ENCODE measurements around the gene CST8. TPM values are rescaled to one million over a fixed set of nuclear protein-coding genes. Genes with fewer than 3 reads are reported as not detected.

The CST8 gene, protein sequence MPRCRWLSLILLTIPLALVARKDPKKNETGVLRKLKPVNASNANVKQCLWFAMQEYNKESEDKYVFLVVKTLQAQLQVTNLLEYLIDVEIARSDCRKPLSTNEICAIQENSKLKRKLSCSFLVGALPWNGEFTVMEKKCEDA
- total RNA-seq, result not detected

GRCh38 chr20:23490817-23491216, at the start of gene CST8:
Gene CST8 (plus strand): TSS chr20:23491117. CDS start chr20:23491668, 551 bp downstream.
- no peak within 1 kb of the TSS for H3K27ac ChIP-seq
- no peak for DNase-seq (ENCODE audit: low spot score in 2 of 2)
- no peak within 1 kb of the TSS for H3K4me3 ChIP-seq
- H3K27me3 ChIP-seq, result no peaks in the 10 kb centered on the region
- TF ChIP-seq EP300 (IDR thresholded peaks at IDR 0.05) (no peak), POLR2A (IDR thresholded peaks at IDR 0.05) (no peak), POLR2AphosphoS5 (IDR thresholded peaks at IDR 0.05) (no peak)
- TF ChIP-seq, protein P1, sequence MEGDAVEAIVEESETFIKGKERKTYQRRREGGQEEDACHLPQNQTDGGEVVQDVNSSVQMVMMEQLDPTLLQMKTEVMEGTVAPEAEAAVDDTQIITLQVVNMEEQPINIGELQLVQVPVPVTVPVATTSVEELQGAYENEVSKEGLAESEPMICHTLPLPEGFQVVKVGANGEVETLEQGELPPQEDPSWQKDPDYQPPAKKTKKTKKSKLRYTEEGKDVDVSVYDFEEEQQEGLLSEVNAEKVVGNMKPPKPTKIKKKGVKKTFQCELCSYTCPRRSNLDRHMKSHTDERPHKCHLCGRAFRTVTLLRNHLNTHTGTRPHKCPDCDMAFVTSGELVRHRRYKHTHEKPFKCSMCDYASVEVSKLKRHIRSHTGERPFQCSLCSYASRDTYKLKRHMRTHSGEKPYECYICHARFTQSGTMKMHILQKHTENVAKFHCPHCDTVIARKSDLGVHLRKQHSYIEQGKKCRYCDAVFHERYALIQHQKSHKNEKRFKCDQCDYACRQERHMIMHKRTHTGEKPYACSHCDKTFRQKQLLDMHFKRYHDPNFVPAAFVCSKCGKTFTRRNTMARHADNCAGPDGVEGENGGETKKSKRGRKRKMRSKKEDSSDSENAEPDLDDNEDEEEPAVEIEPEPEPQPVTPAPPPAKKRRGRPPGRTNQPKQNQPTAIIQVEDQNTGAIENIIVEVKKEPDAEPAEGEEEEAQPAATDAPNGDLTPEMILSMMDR (IDR thresholded peaks at IDR 0.05), result no peak
- no peaks in the 10 kb centered on the region for H3K36me3 ChIP-seq
- H3K4me1 ChIP-seq, result no peaks in the 10 kb centered on the region
- 100% methylated on average over 2 of the region's 5 CpGs for WGBS
- H3K9me3 ChIP-seq, result no peaks in the 10 kb centered on the region

GRCh38 chr20:23441850-23442313, 49.0 kb upstream of the CST8 start:
- peaks cover under 1% of the 10 kb centered on the region for H3K4me1 ChIP-seq
- H3K9me3 ChIP-seq, result no peaks in the 10 kb centered on the region
- H3K4me3 ChIP-seq, result no peak overlapping the region
- DNase-seq (ENCODE audit: low spot score in 2 of 2), result no peak
- no peaks in the 10 kb centered on the region for H3K27me3 ChIP-seq
- no peak for TF ChIP-seq EP300 (IDR thresholded peaks at IDR 0.05)
- TF ChIP-seq, protein P1 (IDR thresholded peaks at IDR 0.05), result peak; percentile 33 to 88
- no peak overlapping the region for H3K27ac ChIP-seq
- 25% methylated on average over 8 of the region's 8 CpGs for WGBS
- H3K36me3 ChIP-seq, result no peaks in the 10 kb centered on the region

DNA sequence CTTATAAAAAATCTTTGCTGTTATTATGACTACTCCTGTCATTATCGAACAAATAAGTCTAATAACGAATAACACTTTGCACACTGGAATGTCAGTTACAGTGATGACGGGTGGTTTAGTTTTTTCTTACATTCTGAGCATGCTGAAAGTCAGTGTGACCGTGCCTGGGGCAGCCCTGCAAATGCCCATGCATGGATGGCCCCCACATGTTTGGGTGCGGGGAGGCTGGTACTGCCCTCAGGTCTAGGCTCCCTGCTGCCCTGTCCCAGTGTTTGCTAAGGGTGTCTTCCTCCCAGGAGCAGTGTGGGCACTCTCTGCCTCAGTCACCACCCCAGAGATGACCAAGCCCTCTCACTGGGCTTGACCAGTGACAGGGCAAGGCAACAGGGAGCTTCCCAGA, 48.5 kb upstream of the CST8 start:
- no peaks in the 10 kb centered on the region for H3K4me1 ChIP-seq
- no peak overlapping the region for H3K27ac ChIP-seq
- TF ChIP-seq POLR2A (IDR thresholded peaks at IDR 0.05) (no peak), EP300 (IDR thresholded peaks at IDR 0.05) (no peak), POLR2AphosphoS5 (IDR thresholded peaks at IDR 0.05) (no peak)
- TF ChIP-seq, protein P1 (IDR thresholded peaks at IDR 0.05), result no peak
- H3K27me3 ChIP-seq, result no peaks in the 10 kb centered on the region
- WGBS, result 65% methylated on average over 4 of the region's 5 CpGs
- H3K4me3 ChIP-seq, result no peak overlapping the region
- H3K9me3 ChIP-seq, result no peaks in the 10 kb centered on the region
- no peaks in the 10 kb centered on the region for H3K36me3 ChIP-seq
- DNase-seq (ENCODE audit: low spot score in 2 of 2), result no peak

DNA sequence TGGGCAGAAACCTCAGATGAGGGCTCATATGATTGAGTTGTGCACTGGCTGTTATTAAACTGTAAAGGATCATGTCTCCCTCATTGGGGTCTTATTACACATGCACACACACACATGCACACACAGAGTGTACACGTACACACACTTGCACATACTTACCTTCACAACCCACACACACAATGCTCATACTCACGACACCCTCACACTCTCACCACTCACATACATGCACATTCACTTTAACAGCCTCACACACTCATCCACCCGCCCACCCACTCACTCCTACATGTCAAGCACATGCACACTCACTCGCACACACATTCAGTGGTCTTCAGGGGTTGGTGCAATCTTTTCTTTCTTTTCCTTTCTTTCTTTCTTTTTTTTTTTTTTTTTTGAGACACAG, 46.1 kb upstream of the CST8 start:
- Histone ChIP-seq H3K27me3 (no peaks in the 10 kb centered on the region), H3K27ac (no peak overlapping the region), H3K4me3 (no peak overlapping the region), H3K36me3 (no peaks in the 10 kb centered on the region), H3K4me1 (no peaks in the 10 kb centered on the region), H3K9me3 (no peaks in the 10 kb centered on the region)
- TF ChIP-seq POLR2A (IDR thresholded peaks at IDR 0.05), result no peak
- TF ChIP-seq POLR2AphosphoS5 (IDR thresholded peaks at IDR 0.05), result no peak
- TF ChIP-seq, protein P1 (IDR thresholded peaks at IDR 0.05), result no peak
- TF ChIP-seq EP300 (IDR thresholded peaks at IDR 0.05), result no peak
- WGBS, result 84% methylated on average over 4 of the region's 4 CpGs
- DNase-seq (ENCODE audit: low spot score in 2 of 2), result no peak

GRCh38 chr20:23445596-23446217, 45.2 kb upstream of the CST8 start:
- Histone ChIP-seq H3K9me3 (no peaks in the 10 kb centered on the region), H3K4me3 (no peak overlapping the region), H3K36me3 (no peaks in the 10 kb centered on the region), H3K4me1 (no peaks in the 10 kb centered on the region), H3K27me3 (no peaks in the 10 kb centered on the region), H3K27ac (no peak overlapping the region)
- DNase-seq (ENCODE audit: low spot score in 2 of 2), result no peak
- TF ChIP-seq EP300 (IDR thresholded peaks at IDR 0.05), result no peak
- no peak for TF ChIP-seq POLR2A (IDR thresholded peaks at IDR 0.05)
- TF ChIP-seq POLR2AphosphoS5 (IDR thresholded peaks at IDR 0.05), result no peak
- TF ChIP-seq, protein P1 (IDR thresholded peaks at IDR 0.05), result no peak
- WGBS, result 91% methylated on average over 7 of the region's 7 CpGs
